ENCODE measurements around the gene RNF168. TPM values are rescaled to one million over a fixed set of nuclear protein-coding genes. Genes with fewer than 3 reads are reported as not detected.
"Not testable (repeated sequence)": the region's sequence is repeated elsewhere in the genome, so short reads cannot be mapped to it uniquely, and the experiment has no call there.

Gene RNF168, protein sequence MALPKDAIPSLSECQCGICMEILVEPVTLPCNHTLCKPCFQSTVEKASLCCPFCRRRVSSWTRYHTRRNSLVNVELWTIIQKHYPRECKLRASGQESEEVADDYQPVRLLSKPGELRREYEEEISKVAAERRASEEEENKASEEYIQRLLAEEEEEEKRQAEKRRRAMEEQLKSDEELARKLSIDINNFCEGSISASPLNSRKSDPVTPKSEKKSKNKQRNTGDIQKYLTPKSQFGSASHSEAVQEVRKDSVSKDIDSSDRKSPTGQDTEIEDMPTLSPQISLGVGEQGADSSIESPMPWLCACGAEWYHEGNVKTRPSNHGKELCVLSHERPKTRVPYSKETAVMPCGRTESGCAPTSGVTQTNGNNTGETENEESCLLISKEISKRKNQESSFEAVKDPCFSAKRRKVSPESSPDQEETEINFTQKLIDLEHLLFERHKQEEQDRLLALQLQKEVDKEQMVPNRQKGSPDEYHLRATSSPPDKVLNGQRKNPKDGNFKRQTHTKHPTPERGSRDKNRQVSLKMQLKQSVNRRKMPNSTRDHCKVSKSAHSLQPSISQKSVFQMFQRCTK
- polyA plus RNA-seq, result 11.4 TPM
- long read RNA-seq, donor 1, result 0 reads
- long read RNA-seq, donor 2, full-length matches to known transcripts, result 3 of 3 reads
- long read RNA-seq, donor 2, partial matches to known transcripts, result 0 of 3 reads
- long read RNA-seq, donor 2, other reads (novel, unspliced or antisense), result 0 of 3 reads
- long read RNA-seq, donor 3, result 0 reads
- long read RNA-seq, donor 4, result 0 reads
- long read RNA-seq, donor 5, result 0 reads
- long read RNA-seq, donor 6, full-length matches to known transcripts, result 1 of 1 reads
- long read RNA-seq, donor 6, partial matches to known transcripts, result 0 of 1 reads
- long read RNA-seq, donor 6, other reads (novel, unspliced or antisense), result 0 of 1 reads
- long read RNA-seq, donor 7, full-length matches to known transcripts, result 1 of 1 reads
- long read RNA-seq, donor 7, partial matches to known transcripts, result 0 of 1 reads
- long read RNA-seq, donor 7, other reads (novel, unspliced or antisense), result 0 of 1 reads
- long read RNA-seq, donor 8, full-length matches to known transcripts, result 1 of 1 reads
- long read RNA-seq, donor 8, partial matches to known transcripts, result 0 of 1 reads
- long read RNA-seq, donor 8, other reads (novel, unspliced or antisense), result 0 of 1 reads
- long read RNA-seq, donor 9, result 0 reads
- long read RNA-seq, donor 10, full-length matches to known transcripts, result 1 of 1 reads
- long read RNA-seq, donor 10, partial matches to known transcripts, result 0 of 1 reads
- long read RNA-seq, donor 10, other reads (novel, unspliced or antisense), result 0 of 1 reads
- long read RNA-seq, donor 11, full-length matches to known transcripts, result 1 of 1 reads
- long read RNA-seq, donor 11, partial matches to known transcripts, result 0 of 1 reads
- long read RNA-seq, donor 11, other reads (novel, unspliced or antisense), result 0 of 1 reads

DNA sequence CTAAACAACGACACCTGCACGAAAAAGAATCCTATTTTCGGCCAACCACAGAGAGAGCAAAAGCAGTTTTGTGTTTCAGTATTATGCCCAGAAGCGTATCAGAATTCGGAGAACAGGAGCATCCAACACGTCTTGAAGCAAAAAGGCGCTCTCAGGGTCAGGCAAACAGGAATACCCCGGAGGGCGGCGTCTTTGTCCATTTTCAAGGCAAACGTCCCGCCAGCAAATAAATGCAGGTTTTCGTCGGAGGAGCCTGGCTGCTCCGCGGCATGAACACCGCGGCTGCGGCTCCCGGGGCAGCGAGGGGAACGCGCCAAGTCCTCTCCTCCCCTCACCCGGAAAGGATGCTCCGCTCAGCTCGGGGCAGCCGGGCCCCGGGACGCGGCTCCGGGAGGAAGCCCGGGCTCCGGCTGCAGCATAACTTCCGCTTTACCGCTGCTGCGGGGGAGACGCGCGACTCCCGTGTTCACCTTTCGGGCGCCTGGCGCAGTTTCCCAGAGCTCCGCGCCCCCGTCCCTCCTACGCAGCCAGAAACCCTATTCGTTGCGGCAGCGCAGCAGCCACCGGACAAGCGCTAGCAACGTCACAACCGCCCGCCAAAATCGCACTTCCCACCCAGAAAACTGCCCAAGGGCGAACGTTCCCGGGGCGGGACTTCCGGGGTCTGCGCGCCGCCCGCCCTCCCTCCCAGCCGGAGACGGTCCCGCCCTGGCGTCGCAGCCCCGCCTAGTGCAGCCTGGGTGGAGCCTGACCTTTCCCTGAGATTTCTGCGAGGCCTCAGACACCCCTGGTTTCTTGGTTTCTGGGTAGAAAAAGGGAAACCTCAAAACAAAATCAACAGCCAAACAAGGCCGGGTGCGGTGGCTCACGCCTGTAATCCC lies at the start of gene RNF168:
RNF168 (minus strand) TSS at position 573 of the 881 bp plus-strand sequence. CDS start 595 bp downstream, outside the sequence.
- Histone ChIP-seq H3K36me3 (ENCODE audit: control insufficient read depth, insufficient read depth, low read length) (peaks cover 4% of the 10 kb centered on the region), H3K27ac (ENCODE audit: low read length) (peak within 1 kb of the TSS; percentile 95), H3K4me1 (ENCODE audit: control insufficient read depth, insufficient read depth, low read length) (peaks cover 7% of the 10 kb centered on the region), H3K27me3 (ENCODE audit: control insufficient read depth, insufficient read depth, low read length) (no peaks in the 10 kb centered on the region), H3K9me3 (ENCODE audit: control insufficient read depth, low read depth, low read length) (peaks cover 3% of the 10 kb centered on the region), H3K4me3 (ENCODE audit: low read length) (peak within 1 kb of the TSS; percentile 76)
- peak; percentile 91 to 95 for DNase-seq
- WGBS (ENCODE audit: insufficient coverage, low lambda C conversion rate), result no CpG with 5 or more reads among the region's 75 CpGs

DNA sequence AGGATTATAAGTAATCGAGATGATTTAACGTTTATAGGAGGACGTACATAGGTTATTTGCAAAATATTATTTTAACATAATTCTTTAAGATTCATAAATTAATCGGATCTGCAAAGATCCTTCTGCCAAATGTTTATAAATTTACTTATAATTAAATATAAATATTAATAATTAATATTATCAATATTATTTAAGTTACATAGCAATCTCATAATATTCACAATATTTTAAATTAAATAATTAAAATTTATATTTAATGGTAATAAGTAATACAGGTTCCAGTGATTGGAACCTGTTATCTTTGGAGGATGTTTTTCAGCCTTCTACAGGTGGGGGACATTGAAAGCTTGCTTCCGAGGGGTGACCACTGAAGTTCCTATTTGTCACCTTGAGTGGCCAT lies 48.7 kb upstream of the RNF168 start:
- WGBS (ENCODE audit: insufficient coverage, low lambda C conversion rate), result 98% methylated on average over 4 of the region's 5 CpGs

DNA sequence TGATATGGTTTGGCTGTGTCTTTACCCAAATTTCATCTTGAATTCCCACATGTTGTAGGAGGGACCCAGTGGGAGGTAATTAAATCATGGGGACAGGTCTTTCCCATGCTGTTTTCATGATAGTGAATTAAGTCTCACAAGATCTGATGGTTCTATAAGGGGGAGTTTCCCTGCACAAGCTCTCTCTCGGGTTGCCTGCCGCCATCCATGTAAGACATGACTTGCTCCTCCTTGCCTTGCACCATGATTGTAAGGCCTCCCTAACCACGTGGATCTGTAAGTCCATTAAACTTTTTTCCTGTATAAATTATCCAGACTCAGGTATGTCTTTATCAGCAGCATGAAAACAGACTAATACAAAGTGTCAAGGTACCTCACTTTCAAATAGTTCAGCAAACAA lies 46.6 kb upstream of the RNF168 start:
- H3K4me1 ChIP-seq (ENCODE audit: control insufficient read depth, insufficient read depth, low read length); H3K27ac ChIP-seq (ENCODE audit: low read length); DNase-seq; H3K27me3 ChIP-seq (ENCODE audit: control insufficient read depth, insufficient read depth, low read length); H3K9me3 ChIP-seq (ENCODE audit: control insufficient read depth, low read depth, low read length); H3K4me3 ChIP-seq (ENCODE audit: low read length); H3K36me3 ChIP-seq (ENCODE audit: control insufficient read depth, insufficient read depth, low read length): not testable (repeated sequence)
- WGBS (ENCODE audit: insufficient coverage, low lambda C conversion rate), result no CpG with 5 or more reads among the region's 3 CpGs

More for the DNA sequence above, 48.7 kb upstream of the RNF168 start:
- no peaks in the 10 kb centered on the region for H3K27me3 ChIP-seq (ENCODE audit: control insufficient read depth, insufficient read depth, low read length)
- DNase-seq, result no peak
- no peak overlapping the region for H3K4me3 ChIP-seq (ENCODE audit: low read length)
- no peaks in the 10 kb centered on the region for H3K4me1 ChIP-seq (ENCODE audit: control insufficient read depth, insufficient read depth, low read length)
- no peaks in the 10 kb centered on the region for H3K9me3 ChIP-seq (ENCODE audit: control insufficient read depth, low read depth, low read length)
- H3K27ac ChIP-seq (ENCODE audit: low read length), result no peak overlapping the region
- no peaks in the 10 kb centered on the region for H3K36me3 ChIP-seq (ENCODE audit: control insufficient read depth, insufficient read depth, low read length)

DNA sequence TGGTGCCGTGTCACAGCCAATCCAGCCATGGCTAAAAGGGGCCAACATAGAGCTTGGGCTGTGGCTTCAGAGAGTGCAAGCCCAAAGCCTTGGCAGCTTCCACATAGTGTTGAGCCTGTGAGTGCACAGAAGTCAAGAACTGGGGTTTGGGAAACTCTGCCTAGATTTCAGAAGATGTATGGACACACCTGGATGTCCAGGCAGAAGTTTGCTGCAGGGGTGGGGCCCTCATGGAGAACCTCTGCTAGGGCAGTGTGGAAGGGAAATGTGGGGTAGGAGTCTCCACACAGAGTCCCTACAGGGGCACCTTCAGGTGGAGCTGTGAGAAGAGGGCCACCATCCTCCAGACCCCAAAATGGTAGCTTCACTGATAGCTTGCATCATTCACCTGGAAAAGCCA lies 45.7 kb upstream of the RNF168 start:
- WGBS (ENCODE audit: insufficient coverage, low lambda C conversion rate), result no CpG with 5 or more reads among the region's 1 CpG
- not testable (repeated sequence) for H3K36me3 ChIP-seq (ENCODE audit: control insufficient read depth, insufficient read depth, low read length); H3K4me1 ChIP-seq (ENCODE audit: control insufficient read depth, insufficient read depth, low read length); H3K27me3 ChIP-seq (ENCODE audit: control insufficient read depth, insufficient read depth, low read length); DNase-seq; H3K9me3 ChIP-seq (ENCODE audit: control insufficient read depth, low read depth, low read length); H3K4me3 ChIP-seq (ENCODE audit: low read length); H3K27ac ChIP-seq (ENCODE audit: low read length)

DNA sequence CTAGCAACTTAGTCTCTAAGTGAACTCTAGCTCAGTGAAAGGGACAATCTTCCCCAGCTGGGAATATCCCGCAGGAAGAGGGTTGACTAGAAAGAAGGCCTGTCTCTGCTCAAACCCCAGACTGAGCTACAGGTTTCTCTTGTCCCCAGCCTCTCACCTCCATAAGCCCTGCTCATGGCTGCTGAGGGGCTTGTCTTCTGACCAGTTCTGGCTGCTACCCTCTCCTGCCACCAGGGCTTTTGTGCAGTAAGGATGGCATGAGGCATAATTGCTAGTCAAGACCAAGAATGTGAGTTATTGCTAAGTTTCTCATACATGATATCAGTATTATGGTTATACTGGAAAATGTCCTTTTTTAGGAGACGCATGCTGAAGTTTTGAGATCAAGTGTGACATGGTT lies 43.5 kb upstream of the RNF168 start:
- Histone ChIP-seq H3K36me3 (ENCODE audit: control insufficient read depth, insufficient read depth, low read length) (no peaks in the 10 kb centered on the region), H3K27me3 (ENCODE audit: control insufficient read depth, insufficient read depth, low read length) (no peaks in the 10 kb centered on the region), H3K4me3 (ENCODE audit: low read length) (no peak overlapping the region), H3K9me3 (ENCODE audit: control insufficient read depth, low read depth, low read length) (peaks cover 3% of the 10 kb centered on the region), H3K27ac (ENCODE audit: low read length) (no peak overlapping the region), H3K4me1 (ENCODE audit: control insufficient read depth, insufficient read depth, low read length) (no peaks in the 10 kb centered on the region)
- DNase-seq, result no peak
- WGBS (ENCODE audit: insufficient coverage, low lambda C conversion rate), result no CpG with 5 or more reads among the region's 2 CpGs

DNA sequence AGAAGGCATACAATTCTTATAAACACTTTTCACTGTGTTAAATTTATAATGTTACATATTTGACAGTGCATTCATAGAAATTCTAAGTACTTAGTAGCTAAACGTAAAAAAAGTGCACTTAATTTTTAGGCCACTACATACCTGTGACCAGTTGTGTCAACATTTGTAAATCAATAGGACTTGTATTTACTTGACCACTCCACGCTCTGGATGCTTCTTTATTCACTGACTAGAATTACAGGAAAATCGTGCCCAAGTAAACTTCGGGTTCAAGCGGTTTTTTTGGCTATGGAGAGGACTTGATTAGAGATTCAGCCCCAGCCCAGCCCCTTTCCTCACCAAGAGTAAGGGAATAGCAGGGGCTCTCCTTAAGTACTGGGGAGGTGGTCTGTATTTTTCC lies 43.0 kb upstream of the RNF168 start:
- H3K36me3 ChIP-seq (ENCODE audit: control insufficient read depth, insufficient read depth, low read length), result no peaks in the 10 kb centered on the region
- H3K27ac ChIP-seq (ENCODE audit: low read length), result no peak overlapping the region
- H3K27me3 ChIP-seq (ENCODE audit: control insufficient read depth, insufficient read depth, low read length), result no peaks in the 10 kb centered on the region
- H3K9me3 ChIP-seq (ENCODE audit: control insufficient read depth, low read depth, low read length), result peaks cover 3% of the 10 kb centered on the region
- H3K4me3 ChIP-seq (ENCODE audit: low read length), result no peak overlapping the region
- H3K4me1 ChIP-seq (ENCODE audit: control insufficient read depth, insufficient read depth, low read length), result no peaks in the 10 kb centered on the region
- DNase-seq, result no peak
- no CpG with 5 or more reads among the region's 5 CpGs for WGBS (ENCODE audit: insufficient coverage, low lambda C conversion rate)

DNA sequence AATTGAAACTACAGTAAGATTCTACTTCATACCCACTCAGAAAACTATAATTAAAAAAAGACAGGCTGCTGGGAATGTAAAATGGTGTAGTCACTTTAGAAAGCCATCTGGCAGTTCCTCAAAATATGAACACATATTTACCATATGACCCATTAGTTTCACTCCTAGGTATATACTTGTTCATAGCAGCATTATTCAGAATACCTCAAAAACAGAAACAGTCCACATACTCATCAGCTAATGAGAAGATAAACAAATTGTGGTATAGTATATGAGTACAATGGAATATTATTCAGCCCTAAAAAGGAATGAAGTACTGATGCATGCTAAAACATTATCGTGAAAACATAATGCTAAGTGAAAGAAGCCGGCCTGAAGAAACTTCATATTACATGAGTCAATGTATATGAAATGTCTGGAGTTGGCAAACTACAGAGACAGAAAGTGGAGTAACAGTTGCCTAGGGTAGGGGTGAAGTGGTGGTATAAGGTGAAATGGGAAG lies 41.0 kb upstream of the RNF168 start:
- Histone ChIP-seq H3K4me1 (ENCODE audit: control insufficient read depth, insufficient read depth, low read length) (no peaks in the 10 kb centered on the region), H3K4me3 (ENCODE audit: low read length) (no peak overlapping the region), H3K36me3 (ENCODE audit: control insufficient read depth, insufficient read depth, low read length) (no peaks in the 10 kb centered on the region), H3K27me3 (ENCODE audit: control insufficient read depth, insufficient read depth, low read length) (no peaks in the 10 kb centered on the region), H3K27ac (ENCODE audit: low read length) (no peak overlapping the region), H3K9me3 (ENCODE audit: control insufficient read depth, low read depth, low read length) (peaks cover 3% of the 10 kb centered on the region)
- WGBS (ENCODE audit: insufficient coverage, low lambda C conversion rate), result no CpG with 5 or more reads among the region's 2 CpGs
- no peak for DNase-seq

DNA sequence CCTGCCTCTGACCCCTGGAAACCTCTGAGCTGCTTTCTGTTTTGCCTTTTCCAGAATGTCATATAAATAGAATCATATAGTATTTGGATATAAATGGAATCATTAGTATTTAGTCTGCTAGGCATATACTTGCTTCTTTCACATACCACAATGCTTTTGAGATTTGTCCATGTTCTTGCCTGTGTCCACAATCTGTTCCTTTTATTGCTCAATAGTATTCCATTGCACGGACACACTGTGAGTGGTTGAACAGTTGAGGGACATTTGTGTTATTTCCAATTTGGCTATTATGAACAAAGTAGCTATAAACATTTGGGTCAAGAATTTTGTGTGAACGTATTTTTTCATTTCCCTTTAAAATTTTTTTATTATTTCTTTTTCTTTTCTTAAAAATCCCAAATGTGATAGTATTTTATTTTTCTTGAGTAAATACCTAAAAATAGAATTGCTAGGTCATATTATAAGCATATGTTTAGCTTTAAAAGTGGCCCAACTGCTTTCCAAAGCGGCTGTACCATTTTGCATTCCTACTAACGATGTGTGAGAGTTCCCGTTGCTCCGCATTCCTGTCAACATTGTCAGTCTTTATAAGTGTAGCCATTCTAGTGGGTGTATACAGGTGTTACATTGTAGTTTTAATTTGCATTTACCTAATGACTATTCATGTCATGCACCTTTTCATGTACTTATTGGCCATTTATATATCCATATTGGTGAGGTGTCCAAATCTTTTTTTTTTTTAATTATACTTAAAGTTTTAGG lies 38.3 kb upstream of the RNF168 start:
- Histone ChIP-seq H3K4me1 (ENCODE audit: control insufficient read depth, insufficient read depth, low read length) (no peaks in the 10 kb centered on the region), H3K36me3 (ENCODE audit: control insufficient read depth, insufficient read depth, low read length) (no peaks in the 10 kb centered on the region), H3K4me3 (ENCODE audit: low read length) (no peak overlapping the region), H3K9me3 (ENCODE audit: control insufficient read depth, low read depth, low read length) (peaks cover 3% of the 10 kb centered on the region), H3K27me3 (ENCODE audit: control insufficient read depth, insufficient read depth, low read length) (no peaks in the 10 kb centered on the region), H3K27ac (ENCODE audit: low read length) (no peak overlapping the region)
- DNase-seq, result no peak
- 90% methylated on average over 1 of the region's 6 CpGs for WGBS (ENCODE audit: insufficient coverage, low lambda C conversion rate)

Measured in large intestine (tissue), 12 donors.